Large intestine (tissue), 3 donors: Measurements from ENCODE around the gene FXYD7. TPM values are rescaled to one million over a fixed set of nuclear protein-coding genes. Genes with fewer than 3 reads are reported as not detected.

Experiments
- DNase-seq, 2 donors: peaks; one replicate each; pipeline versions ENCODE4 v3.0.0 to v3.0.0-alpha.2; 2013
- H3K27ac ChIP-seq: one replicate; pipeline ENCODE4 v1.5.1; 2013; ENCODE audit warnings: low read length
- H3K27me3 ChIP-seq: 2 replicates; pipeline ENCODE4 v1.6.1; 2013; ENCODE audit warnings: low read length; ENCODE audit not compliant: control insufficient read depth, insufficient read depth
- H3K36me3 ChIP-seq: 2 replicates; pipeline ENCODE4 v1.6.1; 2013; ENCODE audit warnings: low read length; ENCODE audit not compliant: control insufficient read depth, insufficient read depth
- H3K4me1 ChIP-seq: one replicate; pipeline ENCODE4 v1.6.1; 2013; ENCODE audit warnings: low read length; ENCODE audit not compliant: control insufficient read depth, insufficient read depth
- H3K4me3 ChIP-seq: one replicate; pipeline ENCODE4 v1.5.1; 2013; ENCODE audit warnings: low read length
- H3K9me3 ChIP-seq: one replicate; pipeline ENCODE4 v1.6.1; 2013; ENCODE audit warnings: mild to moderate bottlenecking, low read depth, low read length, moderate library complexity; ENCODE audit not compliant: control insufficient read depth
- WGBS: methylation state at CpG from one replicate; pipeline ENCODE4 v1.1.5; 2013; ENCODE audit warnings: low lambda C conversion rate; ENCODE audit not compliant: insufficient coverage; 5-methylcytosine and 5-hydroxymethylcytosine counted together
- polyA plus RNA-seq: library from polyadenylated mRNA; unstranded; fragments of 120-200 nt; gene quantifications from one replicate; pipeline ENCODE4 v1.2.1, GENCODE V29; 2013

Gene FXYD7
- polyA plus RNA-seq, 1 donor = 7.6 TPM

- Histone ChIP-seq H3K27me3 (no peaks in the 10 kb centered on the region), H3K4me1 (no peaks in the 10 kb centered on the region), H3K9me3 (peaks cover 13% of the 10 kb centered on the region), H3K4me3 (no peak overlapping the region), H3K27ac (no peak overlapping the region), H3K36me3 (no peaks in the 10 kb centered on the region)
- no peak for DNase-seq
- 40% methylated on average over 2 of the region's 22 CpGs for WGBS
Measured at GRCh38 chr19:35109395-35110112, 33.5 kb upstream of the FXYD7 start.

GRCh38 chr19:35110974-35111373 is 32.1 kb upstream of the FXYD7 start:
- Histone ChIP-seq H3K4me3 (no peak overlapping the region), H3K36me3 (no peaks in the 10 kb centered on the region), H3K9me3 (peaks cover 4% of the 10 kb centered on the region), H3K4me1 (peaks cover 7% of the 10 kb centered on the region), H3K27me3 (no peaks in the 10 kb centered on the region), H3K27ac (no peak overlapping the region)
- DNase-seq = no peak
- no CpG with 5 or more reads among the region's 9 CpGs for WGBS

GRCh38 chr19:35112995-35113688 is 29.9 kb upstream of the FXYD7 start:
- Histone ChIP-seq H3K36me3 (no peaks in the 10 kb centered on the region), H3K9me3 (no peaks in the 10 kb centered on the region), H3K27me3 (no peaks in the 10 kb centered on the region), H3K4me3 (no peak overlapping the region), H3K4me1 (peaks cover 14% of the 10 kb centered on the region), H3K27ac (no peak overlapping the region)
- WGBS = 86% methylated on average over 1 of the region's 15 CpGs
- DNase-seq = no peak

GRCh38 chr19:35114353-35115176 is 28.5 kb upstream of the FXYD7 start:
- H3K36me3 ChIP-seq = peaks cover 4% of the 10 kb centered on the region
- no peaks in the 10 kb centered on the region for H3K9me3 ChIP-seq
- 25% methylated on average over 2 of the region's 23 CpGs for WGBS
- no peaks in the 10 kb centered on the region for H3K27me3 ChIP-seq
- H3K4me3 ChIP-seq = peak overlapping the region; percentile 69
- H3K4me1 ChIP-seq = peaks cover 22% of the 10 kb centered on the region
- peak; percentile 76 to 82 for DNase-seq
- H3K27ac ChIP-seq = peak overlapping the region; percentile 96

- WGBS = no CpG with 5 or more reads among the region's 14 CpGs
- peak; percentile 57 to 84 for DNase-seq
Measured at GRCh38 chr19:35115177-35115951, 27.7 kb upstream of the FXYD7 start, which contains the start of gene FXYD3. Gene FXYD3 (plus strand): TSS chr19:35115823. CDS start chr19:35119377, 3,554 bp downstream.

GRCh38 chr19:35116072-35116801 is 26.8 kb upstream of the FXYD7 start:
- WGBS = no CpG with 5 or more reads among the region's 13 CpGs
- peaks cover 15% of the 10 kb centered on the region for H3K36me3 ChIP-seq
- DNase-seq = peak; percentile 67 to 84
- no peaks in the 10 kb centered on the region for H3K9me3 ChIP-seq
- H3K4me3 ChIP-seq = peak overlapping the region; percentile 69
- peak overlapping the region; percentile 96 for H3K27ac ChIP-seq
- H3K27me3 ChIP-seq = no peaks in the 10 kb centered on the region
- H3K4me1 ChIP-seq = peaks cover 28% of the 10 kb centered on the region

More at GRCh38 chr19:35115177-35115951, 27.7 kb upstream of the FXYD7 start, which contains the start of gene FXYD3:
- Histone ChIP-seq H3K36me3 (peaks cover 7% of the 10 kb centered on the region), H3K4me1 (peaks cover 22% of the 10 kb centered on the region), H3K27ac (peak within 1 kb of the TSS; percentile 96), H3K9me3 (no peaks in the 10 kb centered on the region), H3K27me3 (no peaks in the 10 kb centered on the region), H3K4me3 (peak within 1 kb of the TSS; percentile 69)

GRCh38 chr19:35117116-35117515 is 25.9 kb upstream of the FXYD7 start:
- no peaks in the 10 kb centered on the region for H3K27me3 ChIP-seq
- H3K4me3 ChIP-seq = peak overlapping the region; percentile 69
- H3K4me1 ChIP-seq = peaks cover 34% of the 10 kb centered on the region
- peaks cover 20% of the 10 kb centered on the region for H3K36me3 ChIP-seq
- H3K27ac ChIP-seq = peak overlapping the region; percentile 96
- WGBS = no CpG with 5 or more reads among the region's 8 CpGs
- no peaks in the 10 kb centered on the region for H3K9me3 ChIP-seq
- peak in 1 of 2 donors; percentile 41 for DNase-seq

- 77% methylated on average over 3 of the region's 11 CpGs for WGBS
- peaks cover 24% of the 10 kb centered on the region for H3K36me3 ChIP-seq
- H3K4me3 ChIP-seq = peak overlapping the region; percentile 69
- H3K9me3 ChIP-seq = no peaks in the 10 kb centered on the region
- DNase-seq = no peak
- H3K27ac ChIP-seq = peak overlapping the region; percentile 4
- H3K27me3 ChIP-seq = no peaks in the 10 kb centered on the region
- peaks cover 39% of the 10 kb centered on the region for H3K4me1 ChIP-seq
Measured at GRCh38 chr19:35117799-35118198, 25.3 kb upstream of the FXYD7 start.

- no peaks in the 10 kb centered on the region for H3K27me3 ChIP-seq
- no peak for DNase-seq
- WGBS = no CpG with 5 or more reads among the region's 13 CpGs
- H3K9me3 ChIP-seq = no peaks in the 10 kb centered on the region
- H3K36me3 ChIP-seq = peaks cover 27% of the 10 kb centered on the region
- H3K27ac ChIP-seq = peak overlapping the region; percentile 39
- H3K4me1 ChIP-seq = peaks cover 42% of the 10 kb centered on the region
- H3K4me3 ChIP-seq = peak overlapping the region; percentile 23
Measured at GRCh38 chr19:35118268-35119020, 24.6 kb upstream of the FXYD7 start.
